ENCODE data around the gene NSD1.

NSD1 gene

DNA sequence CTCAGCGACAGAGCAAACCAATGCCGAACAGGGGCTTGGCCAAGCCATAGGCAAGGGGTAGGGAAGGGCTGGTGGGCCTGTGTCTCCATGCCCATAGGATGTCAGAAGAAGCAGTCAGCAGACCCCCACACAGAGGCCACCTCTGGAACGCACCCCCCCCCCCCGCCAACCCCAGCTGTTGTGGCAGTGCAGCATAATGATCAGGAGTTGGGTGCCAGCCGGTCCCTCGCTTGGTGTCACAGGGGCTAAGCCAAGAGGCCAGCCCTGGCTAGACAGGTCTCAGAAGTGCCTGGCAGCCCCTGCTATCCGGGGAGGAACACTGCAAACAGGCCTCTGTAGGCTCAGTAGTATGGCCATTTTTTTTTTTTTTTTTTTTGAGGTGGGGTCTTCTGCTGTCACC is 181.8 kb downstream of the NSD1 start:
- H3K27me3 ChIP-seq, result no peaks in the 10 kb centered on the region
- H4K20me1 ChIP-seq, result peaks cover 4 to 64% (median 36%) of the 10 kb centered on the region in 11 experiments; a peak in 18 of 22 replicates
- TF ChIP-seq Cebpa-rat (IDR thresholded peaks at IDR 0.05), result no peak
- H3K4me1 ChIP-seq, result peaks cover 29 to 56% (median 38%) of the 10 kb centered on the region in 10 experiments
- H3K27ac ChIP-seq, result no peak overlapping the region
- peaks cover 0 to 16% (median 6%) of the 10 kb centered on the region in 11 experiments; a peak in 14 of 22 replicates for H3K36me3 ChIP-seq
- H3K4me2 ChIP-seq, result no peak overlapping the region
- peak overlapping the region in 1 of 11 experiments; percentile 97; a peak in 2 of 22 replicates for H3K9ac ChIP-seq
- H3K4me3 ChIP-seq, result no peak overlapping the region
- H3K9me3 ChIP-seq (replicated peaks in 1 of 11), result peaks cover 0 to 11% (median 0%) of the 10 kb centered on the region in 11 experiments; a peak in 2 of 22 replicates

GRCh38 chr5:177316005-177316404 is 182.4 kb downstream of the NSD1 start:
- Histone ChIP-seq H4K20me1 (peaks cover 0 to 67% (median 40%) of the 10 kb centered on the region in 11 experiments; a peak in 12 of 22 replicates), H3K36me3 (peaks cover 0 to 14% (median 6%) of the 10 kb centered on the region in 11 experiments; a peak in 11 of 22 replicates), H3K9ac (peak overlapping the region in 1 of 11 experiments; percentile 41; a peak in 1 of 22 replicates), H3K9me3 (replicated peaks in 1 of 11) (peaks cover 0 to 11% (median 0%) of the 10 kb centered on the region in 11 experiments; a peak in 2 of 22 replicates), H3K27ac (no peak overlapping the region), H3K27me3 (no peaks in the 10 kb centered on the region), H3K4me1 (peaks cover 29 to 56% (median 38%) of the 10 kb centered on the region in 10 experiments), H3K4me3 (no peak overlapping the region), H3K4me2 (no peak overlapping the region)
- no peak for TF ChIP-seq Cebpa-rat (IDR thresholded peaks at IDR 0.05)

- Histone ChIP-seq H3K4me2 (peak overlapping the region in 1 of 11 experiments; percentile 16; a peak in 2 of 22 replicates), H3K4me3 (no peak overlapping the region), H3K36me3 (peaks cover 0 to 14% (median 6%) of the 10 kb centered on the region in 11 experiments; a peak in 11 of 22 replicates), H3K9me3 (replicated peaks in 1 of 11) (peaks cover 0 to 11% (median 0%) of the 10 kb centered on the region in 11 experiments; a peak in 2 of 22 replicates), H3K27ac (no peak overlapping the region), H3K9ac (no peak overlapping the region), H4K20me1 (peaks cover 0 to 60% (median 35%) of the 10 kb centered on the region in 11 experiments; a peak in 12 of 22 replicates), H3K27me3 (no peaks in the 10 kb centered on the region), H3K4me1 (peaks cover 28 to 56% (median 39%) of the 10 kb centered on the region in 10 experiments)
- TF ChIP-seq Cebpa-rat (IDR thresholded peaks at IDR 0.05), result no peak
Measured at GRCh38 chr5:177317959-177318377, 184.4 kb downstream of the NSD1 start.

DNA sequence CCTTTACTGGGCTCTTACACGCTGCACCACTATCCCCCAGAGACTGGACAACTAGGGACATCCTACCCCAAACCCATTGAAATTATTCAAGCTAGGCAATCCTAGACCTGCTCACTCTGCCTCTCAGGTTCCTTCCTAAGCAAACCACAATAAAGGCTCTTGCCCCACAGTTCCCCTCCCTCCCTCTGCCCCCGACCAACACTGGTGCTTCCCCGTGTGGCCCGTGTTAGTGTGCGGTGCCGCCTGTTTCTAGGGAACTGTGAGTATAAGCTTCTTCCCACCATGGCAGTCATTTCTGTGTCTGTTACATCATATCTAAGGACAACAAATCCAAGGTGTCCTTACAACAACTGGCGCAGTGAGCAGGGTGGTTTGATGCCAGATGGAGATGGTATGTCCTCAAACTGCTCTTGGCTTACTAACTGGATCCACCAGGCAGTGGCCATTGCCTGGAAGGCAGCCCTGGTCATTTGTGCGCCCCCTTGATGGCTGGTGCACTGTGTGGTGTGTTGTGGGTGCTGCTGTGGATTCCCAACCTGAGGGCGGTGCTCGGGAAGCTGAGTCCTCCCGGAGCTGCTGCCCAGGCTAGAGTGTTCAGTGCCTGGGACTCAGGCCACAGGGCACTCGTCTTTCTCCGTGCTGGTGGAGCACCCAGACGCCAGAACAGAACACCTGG is 186.5 kb downstream of the NSD1 start:
- H3K4me2 ChIP-seq, result peak overlapping the region; percentile 60 to 77 (median 69)

DNA sequence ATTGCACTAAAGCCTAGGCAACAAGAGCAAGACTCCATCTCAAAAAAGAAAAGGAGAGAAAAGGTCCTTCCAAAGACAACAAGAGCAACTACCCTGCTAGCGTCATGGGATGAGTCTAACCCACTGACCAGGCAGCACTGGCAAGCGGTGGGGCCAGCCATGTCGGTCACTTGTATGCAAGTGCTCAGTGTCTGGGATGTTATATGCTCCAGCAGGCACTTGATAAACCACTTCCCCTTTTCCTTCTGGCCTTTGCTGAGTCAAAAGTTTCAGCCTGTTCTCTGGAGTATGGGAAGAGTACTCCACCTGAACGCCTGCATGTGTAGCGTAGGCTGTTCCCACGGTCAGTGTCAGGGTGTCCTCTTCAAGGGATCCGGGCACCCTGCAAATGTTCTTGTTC is 187.3 kb downstream of the NSD1 start:
- peak overlapping the region; percentile 60 to 77 (median 69) for H3K4me2 ChIP-seq

More for the DNA sequence above, 186.5 kb downstream of the NSD1 start:
- no peak overlapping the region for H3K4me3 ChIP-seq
- H3K27ac ChIP-seq, result peak overlapping the region in 5 of 11 experiments; percentile 7 to 39 (median 19); a peak in 4 of 22 replicates
- no peaks in the 10 kb centered on the region for H3K27me3 ChIP-seq
- H3K4me1 ChIP-seq, result peaks cover 37 to 59% (median 48%) of the 10 kb centered on the region in 10 experiments
- peaks cover 0 to 25% (median 12%) of the 10 kb centered on the region in 11 experiments; a peak in 14 of 22 replicates for H3K36me3 ChIP-seq
- peaks cover 0 to 16% (median 5%) of the 10 kb centered on the region in 11 experiments; a peak in 2 of 22 replicates for H3K9me3 ChIP-seq (replicated peaks in 1 of 11)
- H3K9ac ChIP-seq, result peak overlapping the region in 1 of 11 experiments; percentile 29; a peak in 1 of 22 replicates
- peaks cover 0 to 65% (median 26%) of the 10 kb centered on the region in 11 experiments; a peak in 11 of 22 replicates for H4K20me1 ChIP-seq
- no peak for TF ChIP-seq Cebpa-rat (IDR thresholded peaks at IDR 0.05)

DNA sequence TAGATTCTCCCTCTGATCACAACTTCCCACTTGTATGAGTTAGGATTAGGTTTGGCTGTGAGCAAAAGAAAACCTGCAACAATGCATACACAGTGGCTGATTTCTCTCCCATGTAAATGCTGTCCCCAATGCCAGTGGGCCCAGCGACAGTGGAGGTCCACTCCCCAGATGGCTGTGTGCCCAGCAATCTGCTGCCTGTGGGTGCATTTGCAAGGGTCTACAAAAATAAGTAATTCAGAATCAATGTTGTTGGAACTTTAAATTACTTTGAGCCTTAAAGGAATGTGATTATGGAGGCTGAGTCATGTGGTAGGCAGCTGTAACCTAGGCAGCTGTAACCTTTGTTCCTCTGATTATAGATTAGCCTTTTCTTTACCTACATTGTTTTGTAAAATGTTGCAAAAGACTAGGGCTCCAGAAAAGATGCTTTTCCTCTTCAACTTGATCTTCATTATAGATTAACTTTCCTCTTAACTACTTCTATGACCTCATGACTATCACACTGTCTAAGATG is 192.4 kb downstream of the NSD1 start:
- Histone ChIP-seq H4K20me1 (peaks cover 0 to 78% (median under 1%) of the 10 kb centered on the region in 11 experiments; a peak in 8 of 22 replicates), H3K4me2 (peak overlapping the region in 2 of 11 experiments; percentile 8 to 58; a peak in 2 of 22 replicates), H3K9me3 (replicated peaks in 1 of 11) (0 out of 22 replicates have a peak, but pooled peaks cover 0 to 8% (median 0%) of the 10 kb centered on the region in 11 experiments), H3K27ac (no peak overlapping the region), H3K9ac (no peak overlapping the region), H3K27me3 (no peaks in the 10 kb centered on the region), H3K4me1 (peaks cover 44 to 81% (median 75%) of the 10 kb centered on the region in 10 experiments), H3K36me3 (peaks cover 0 to 51% (median 28%) of the 10 kb centered on the region in 11 experiments; a peak in 20 of 22 replicates), H3K4me3 (no peak overlapping the region)
- TF ChIP-seq Cebpa-rat (IDR thresholded peaks at IDR 0.05), result no peak

More for the DNA sequence above, 187.3 kb downstream of the NSD1 start:
- peaks cover 0 to 71% (median 23%) of the 10 kb centered on the region in 11 experiments; a peak in 11 of 22 replicates for H4K20me1 ChIP-seq
- H3K27me3 ChIP-seq, result no peaks in the 10 kb centered on the region
- H3K4me3 ChIP-seq, result no peak overlapping the region
- no peak overlapping the region; a peak in 1 of 22 replicates for H3K9ac ChIP-seq
- peaks cover 0 to 31% (median 14%) of the 10 kb centered on the region in 11 experiments; a peak in 14 of 22 replicates for H3K36me3 ChIP-seq
- H3K9me3 ChIP-seq (replicated peaks in 1 of 11), result peaks cover 0 to 16% (median 5%) of the 10 kb centered on the region in 11 experiments; a peak in 2 of 22 replicates
- H3K4me1 ChIP-seq, result peaks cover 37 to 65% (median 54%) of the 10 kb centered on the region in 10 experiments
- no peak for TF ChIP-seq Cebpa-rat (IDR thresholded peaks at IDR 0.05)
- 0 out of 22 replicates have a peak overlapping the region, but pooled peaks of 4 of the 11 experiments have one; percentile 4 to 32 (median 9) for H3K27ac ChIP-seq

GRCh38 chr5:177327539-177328522 is 194.3 kb downstream of the NSD1 start:
- Histone ChIP-seq H3K27ac (peak overlapping the region in 7 of 11 experiments; percentile 8 to 53 (median 42); a peak in 11 of 22 replicates), H3K4me2 (peak overlapping the region; percentile 51 to 94 (median 77)), H4K20me1 (peaks cover 0 to 89% (median 9%) of the 10 kb centered on the region in 11 experiments; a peak in 15 of 22 replicates), H3K9ac (peak overlapping the region in 8 of 11 experiments; percentile 10 to 59 (median 42); a peak in 11 of 22 replicates), H3K4me3 (no peak overlapping the region), H3K9me3 (replicated peaks in 1 of 11) (0 out of 22 replicates have a peak, but pooled peaks cover 0 to 8% (median 0%) of the 10 kb centered on the region in 11 experiments), H3K27me3 (no peaks in the 10 kb centered on the region), H3K36me3 (peaks cover 0 to 57% (median 28%) of the 10 kb centered on the region in 11 experiments; a peak in 20 of 22 replicates), H3K4me1 (peaks cover 54 to 89% (median 83%) of the 10 kb centered on the region in 10 experiments)
- TF ChIP-seq Cebpa-rat (IDR thresholded peaks at IDR 0.05), result no peak
